Right lobe of liver (tissue), 6 donors: ENCODE results near the gene HOXD11. TPM values are rescaled to one million over a fixed set of nuclear protein-coding genes. Genes with fewer than 3 reads are reported as not detected.

Source experiments
- ATAC-seq, 4 donors: fragments of 200-7000 bp; cut with Tn5 transposase; one replicate each; pipeline ENCODE4 v1.9.1; 2020; ENCODE audit warnings: mild to moderate bottlenecking in 4 of 4, moderate library complexity in 4 of 4
- DNase-seq, 3 donors: peaks; one replicate each; pipeline ENCODE4 v3.0.0-alpha.2; 2020
- H3K27ac ChIP-seq, 3 donors: fragments of 200-600 bp; one replicate each; pipeline ENCODE4 v1.8.0; 2022
- H3K27me3 ChIP-seq, 2 donors: fragments of 200-600 bp; one replicate each; pipeline ENCODE4 v1.8.0; 2022
- H3K36me3 ChIP-seq, 4 donors: fragments of 200-600 bp; sonication (generic) in 1 of 4; one replicate each; pipeline versions ENCODE4 v1.5.1 to v1.8.0; 2017 to 2022; ENCODE audit warnings: control low read depth in 1 of 4
- H3K4me1 ChIP-seq, 4 donors: fragments of 200-600 bp; sonication (generic) in 1 of 4; one replicate each; pipeline versions ENCODE4 v1.5.1 to v1.8.0; 2017 to 2022; ENCODE audit warnings: control low read depth in 1 of 4
- H3K4me3 ChIP-seq, 3 donors: fragments of 200-600 bp; one replicate each; pipeline ENCODE4 v1.8.0; 2022
- H3K9me3 ChIP-seq, 4 donors: fragments of 200-600 bp; sonication (generic) in 1 of 4; one replicate each; pipeline versions ENCODE4 v1.5.1 to v1.8.0; 2017 to 2022; ENCODE audit warnings: control low read depth in 1 of 4
- CTCF ChIP-seq, 4 donors: fragments of 200-600 bp in 3 of 4; fragments of 450-650 bp in 1 of 4; IDR thresholded peaks; one replicate each; pipeline versions ENCODE4 v1.5.1 to v1.8.0; 2016 to 2022; ENCODE audit warnings: antibody characterized with exemption in 4 of 4, mild to moderate bottlenecking in 2 of 4
- POLR2A ChIP-seq: fragments of 450-650 bp; IDR thresholded peaks from one replicate; pipeline ENCODE4 v1.6.1; 2017; ENCODE audit warnings: antibody characterized with exemption, mild to moderate bottlenecking
- WGBS: methylation state at CpG from one replicate; pipeline ENCODE4 v1.1.6; 2018; ENCODE audit warnings: low coverage, low lambda C conversion rate; ENCODE audit not compliant: insufficient coverage; ENCODE audit errors: missing lambda C conversion rate; 5-methylcytosine and 5-hydroxymethylcytosine counted together
- intact Hi-C, 2 donors: fragments of 100-400 bp; cut with DNase I; formaldehyde crosslinking; loops; one replicate each; pipeline versions ENCODE4 v1.11.2 to v1.14.1; 2022
- total RNA-seq, 6 experiments: library from RNA; depleted of rRNA in 2 of 6; stranded (reverse); fragments of >200 nt in 2 of 6; fragmentation: NEBNext Ultra II Directional in 3 of 6; extraction: Animal tissue kit (Norgen Biotek cat#: 25700) in 3 of 6; gene quantifications; one replicate each; pipeline versions ENCODE4 v1.1.0 to v1.2.4, GENCODE V29; 2016 to 2023
- donor health status: DM: no; HTN: yes; CAD: no.
- donor health status: DM: no; HTN: no; CAD: no.
- donor health status: DM: no; HTN: no; CAD: no.
- donor health status: DM: no; HTN: yes; CAD: no.
- donor health status: DM: no; HTN: yes; CAD: no.

Gene HOXD11
- total RNA-seq, 6 experiments from 2014 or later: not detected

- Histone ChIP-seq H3K4me1 (peaks cover 0 to 20% (median 6%) of the 10 kb centered on the region in 4 donors), H3K4me3 (no peak overlapping the region), H3K9me3 (no peaks in the 10 kb centered on the region), H3K27ac (no peak overlapping the region), H3K27me3 (peaks cover 16 to 61% of the 10 kb centered on the region in 2 donors), H3K36me3 (no peaks in the 10 kb centered on the region)
- intact Hi-C loops: no loop called here
- DNase-seq (no peak), ATAC-seq (no peak)
- no peak for TF ChIP-seq POLR2A
- no peak for TF ChIP-seq CTCF (IDR thresholded peaks at IDR 0.05)
- 13% methylated on average over 7 of the region's 30 CpGs for WGBS
Measured at GRCh38 chr2:176068419-176068832, 38.7 kb upstream of the HOXD11 start.

- no peak overlapping the region for H3K27ac ChIP-seq
- no peak for TF ChIP-seq CTCF (IDR thresholded peaks at IDR 0.05)
- peaks cover 0 to 20% (median 6%) of the 10 kb centered on the region in 4 donors for H3K4me1 ChIP-seq
- no peaks in the 10 kb centered on the region for H3K36me3 ChIP-seq
- H3K9me3 ChIP-seq: no peaks in the 10 kb centered on the region
- DNase-seq (no peak), ATAC-seq (no peak)
- WGBS: 2% methylated on average over 19 of the region's 58 CpGs
- H3K4me3 ChIP-seq: no peak overlapping the region
- peaks cover 17 to 82% of the 10 kb centered on the region in 2 donors for H3K27me3 ChIP-seq
- intact Hi-C loops: loop anchor here in 1 of 2 donors (10.0 kb wide), 1 partner anchor 387 kb away; no protein-coding TSS in a partner anchor
Measured at GRCh38 chr2:176071330-176072291, 35.5 kb upstream of the HOXD11 start.

- H3K27me3 ChIP-seq: peaks cover 23 to 80% of the 10 kb centered on the region in 2 donors
- intact Hi-C loops: loop anchor here in 1 of 2 donors (10.0 kb wide), 1 partner anchor 387 kb away; no protein-coding TSS in a partner anchor
- no peak overlapping the region for H3K4me3 ChIP-seq
- TF ChIP-seq CTCF (IDR thresholded peaks at IDR 0.05) (no peak), POLR2A (no peak)
- ATAC-seq (no peak), DNase-seq (no peak)
- H3K36me3 ChIP-seq: no peaks in the 10 kb centered on the region
- H3K27ac ChIP-seq: no peak overlapping the region
- peaks cover 0 to 14% (median 3%) of the 10 kb centered on the region in 4 donors for H3K4me1 ChIP-seq
- no peaks in the 10 kb centered on the region for H3K9me3 ChIP-seq
- 15% methylated on average over 5 of the region's 5 CpGs for WGBS
Measured at GRCh38 chr2:176072292-176072669, 34.8 kb upstream of the HOXD11 start.

GRCh38 chr2:176072951-176073904, 33.9 kb upstream of the HOXD11 start:
- Histone ChIP-seq H3K27me3 (peaks cover 22 to 83% of the 10 kb centered on the region in 2 donors), H3K9me3 (no peaks in the 10 kb centered on the region), H3K36me3 (no peaks in the 10 kb centered on the region), H3K4me1 (peaks cover 0 to 5% (median 0%) of the 10 kb centered on the region in 4 donors), H3K4me3 (no peak overlapping the region), H3K27ac (no peak overlapping the region)
- 4% methylated on average over 15 of the region's 29 CpGs for WGBS
- ATAC-seq (peak in 2 of 4 donors; percentile 19 to 40), DNase-seq (no peak)
- intact Hi-C loops: loop anchor here in 1 of 2 donors (10.0 kb wide), 1 partner anchor 388 kb away; no protein-coding TSS in a partner anchor
- no peak for TF ChIP-seq POLR2A
- TF ChIP-seq CTCF (IDR thresholded peaks at IDR 0.05): no peak
